Ectodermal cell (in vitro differentiated cells): ENCODE data around the gene ZNF205.

Experiments used
- H3K27ac ChIP-seq: 2 replicates; pipeline ENCODE4 v1.7.0; 2013; ENCODE audit warnings: mild to moderate bottlenecking, low read depth, low read length; ENCODE audit not compliant: insufficient read depth, poor library complexity, severe bottlenecking
- H3K27me3 ChIP-seq: 2 replicates; pipeline ENCODE4 v1.7.0; 2013; ENCODE audit warnings: mild to moderate bottlenecking, low read length; ENCODE audit not compliant: insufficient read depth, control insufficient read depth, poor library complexity, severe bottlenecking
- H3K36me3 ChIP-seq: one replicate; pipeline ENCODE4 v1.7.0; 2013; ENCODE audit warnings: low read length; ENCODE audit not compliant: control insufficient read depth, insufficient read depth
- H3K4me1 ChIP-seq: one replicate; pipeline ENCODE4 v1.7.0; 2013; ENCODE audit warnings: low read length; ENCODE audit not compliant: control insufficient read depth, insufficient read depth
- H3K4me3 ChIP-seq: 2 replicates; pipeline ENCODE4 v1.7.0; 2013; ENCODE audit warnings: low read depth, low read length, control low read depth; ENCODE audit not compliant: insufficient read depth
- H3K9me3 ChIP-seq: 2 replicates; pipeline ENCODE4 v1.7.0; 2013; ENCODE audit warnings: mild to moderate bottlenecking, low read length, moderate library complexity; ENCODE audit not compliant: control insufficient read depth
- WGBS, 2 experiments: methylation state at CpG; one replicate each; pipeline ENCODE4 v1.1.7; 2013; ENCODE audit warnings: missing lambda C conversion rate in 2 of 2; 5-methylcytosine and 5-hydroxymethylcytosine counted together

ZNF205 gene

DNA sequence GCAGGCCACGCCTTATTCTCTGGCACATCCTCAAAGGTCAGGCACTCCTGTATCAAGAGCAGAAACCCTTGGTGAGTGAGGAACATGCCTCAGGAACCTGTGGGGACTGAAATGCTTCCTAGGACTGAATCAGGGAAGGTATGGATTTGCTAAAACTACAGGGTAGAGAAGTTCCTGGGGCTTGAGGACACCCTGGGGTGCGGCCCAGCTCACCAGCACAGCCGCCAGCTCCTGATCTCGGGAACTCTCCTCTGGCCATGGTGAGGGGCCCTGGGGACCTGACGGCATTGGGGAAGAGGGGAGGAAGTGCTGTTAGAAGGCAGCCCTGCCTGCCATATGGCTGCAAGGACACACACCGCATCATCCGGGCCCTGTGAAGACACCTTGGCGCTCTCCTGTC, 20.8 kb upstream of the ZNF205 start:
- Histone ChIP-seq H3K4me1 (peaks cover 10% of the 10 kb centered on the region), H3K27me3 (no peaks in the 10 kb centered on the region), H3K36me3 (no peaks in the 10 kb centered on the region), H3K9me3 (no peaks in the 10 kb centered on the region), H3K4me3 (no peak overlapping the region), H3K27ac (no peak overlapping the region)
- 92 to 93% methylated on average over 8 of the region's 8 CpGs for WGBS, 2 experiments

DNA sequence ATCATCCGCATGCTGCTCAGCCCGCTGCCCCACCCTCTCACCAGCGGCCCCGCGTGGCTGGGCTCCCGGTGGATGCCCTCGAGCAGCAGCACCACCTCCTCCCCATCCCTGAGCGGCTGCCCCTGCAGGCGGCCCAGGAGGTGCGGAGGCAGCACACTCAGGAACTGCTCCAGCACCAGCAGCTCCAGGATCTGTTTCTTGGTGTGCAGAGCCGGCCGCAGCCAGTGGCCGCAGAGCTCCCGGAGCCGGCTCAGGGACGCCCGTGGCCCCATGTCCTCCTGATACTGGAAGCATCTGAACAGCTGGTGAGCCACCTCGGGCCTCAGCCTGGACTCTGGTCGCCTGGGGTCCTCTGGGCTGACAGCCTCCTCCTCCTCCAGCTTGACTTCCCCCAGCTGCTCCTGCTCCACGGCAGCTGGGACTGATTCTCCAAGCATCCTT, 19.9 kb upstream of the ZNF205 start:
- 89 to 92% methylated on average over 20 of the region's 20 CpGs for WGBS, 2 experiments
- Histone ChIP-seq H3K4me3 (no peak overlapping the region), H3K27ac (no peak overlapping the region), H3K4me1 (peaks cover 13% of the 10 kb centered on the region), H3K27me3 (no peaks in the 10 kb centered on the region), H3K9me3 (no peaks in the 10 kb centered on the region), H3K36me3 (no peaks in the 10 kb centered on the region)

DNA sequence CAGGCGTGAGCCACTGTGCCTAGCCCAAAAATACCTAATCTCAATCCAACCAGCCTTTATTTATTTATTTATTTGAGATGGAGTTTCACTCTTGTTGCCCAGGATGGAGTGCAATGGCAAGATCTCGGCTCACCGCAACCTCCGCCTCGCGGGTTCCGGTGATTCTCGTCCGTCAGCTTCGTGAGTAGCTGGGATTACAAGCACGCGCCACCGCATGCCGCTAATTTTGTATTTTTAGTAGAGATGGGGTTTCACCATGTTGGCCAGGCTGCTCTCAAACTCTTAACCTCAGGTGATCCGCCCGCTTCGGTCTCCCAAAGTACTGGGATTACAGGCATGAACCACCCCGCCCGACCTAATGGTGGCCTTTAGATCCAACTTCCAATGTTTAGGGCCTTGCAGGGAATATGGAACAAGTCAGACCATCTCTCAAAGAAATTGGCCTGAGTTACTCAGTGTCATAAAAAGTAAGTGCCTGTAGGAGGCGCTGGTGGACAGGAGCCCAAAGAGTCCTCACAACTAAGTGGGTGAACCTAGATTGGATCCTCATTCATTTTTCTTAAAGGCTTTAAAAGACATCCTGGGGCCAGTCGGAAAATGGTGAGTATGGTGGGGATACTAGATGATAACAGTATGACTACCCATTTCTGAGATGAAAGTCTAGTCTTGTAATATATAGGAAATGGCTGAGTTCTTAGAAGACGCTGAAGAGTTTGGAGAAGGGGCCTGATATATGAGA, 17.9 kb upstream of the ZNF205 start:
- no peak overlapping the region for H3K27ac ChIP-seq
- no peaks in the 10 kb centered on the region for H3K9me3 ChIP-seq
- H3K4me1 ChIP-seq = peaks cover 28% of the 10 kb centered on the region
- H3K27me3 ChIP-seq = peaks cover 16% of the 10 kb centered on the region
- WGBS, 2 experiments = 90 to 92% methylated on average over 22 of the region's 22 CpGs
- no peak overlapping the region for H3K4me3 ChIP-seq
- H3K36me3 ChIP-seq = no peaks in the 10 kb centered on the region

DNA sequence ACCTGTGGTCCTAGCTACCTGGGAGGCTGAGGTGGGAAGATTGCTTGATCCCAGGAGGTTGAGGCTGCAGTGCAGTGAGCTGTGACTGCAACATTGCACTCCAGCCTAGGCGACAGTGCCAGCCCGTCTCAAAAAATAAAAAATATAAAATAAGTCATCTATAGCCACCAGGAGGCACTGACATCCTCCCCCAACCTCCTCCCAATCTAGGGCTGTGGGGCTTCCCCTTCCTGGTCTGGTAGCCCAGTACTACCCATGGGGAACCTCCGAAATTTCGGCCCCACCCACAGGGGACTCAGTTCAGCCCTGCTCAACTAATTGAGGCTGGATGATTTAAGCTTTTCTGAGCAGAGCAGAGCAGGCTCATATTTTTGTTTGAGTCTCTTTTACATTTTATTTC, 16.5 kb upstream of the ZNF205 start:
- Histone ChIP-seq H3K27ac (no peak overlapping the region), H3K36me3 (no peaks in the 10 kb centered on the region), H3K4me3 (no peak overlapping the region), H3K9me3 (no peaks in the 10 kb centered on the region), H3K4me1 (peaks cover 34% of the 10 kb centered on the region), H3K27me3 (peaks cover 20% of the 10 kb centered on the region)
- 88 to 89% methylated on average over 4 of the region's 4 CpGs for WGBS, 2 experiments

DNA sequence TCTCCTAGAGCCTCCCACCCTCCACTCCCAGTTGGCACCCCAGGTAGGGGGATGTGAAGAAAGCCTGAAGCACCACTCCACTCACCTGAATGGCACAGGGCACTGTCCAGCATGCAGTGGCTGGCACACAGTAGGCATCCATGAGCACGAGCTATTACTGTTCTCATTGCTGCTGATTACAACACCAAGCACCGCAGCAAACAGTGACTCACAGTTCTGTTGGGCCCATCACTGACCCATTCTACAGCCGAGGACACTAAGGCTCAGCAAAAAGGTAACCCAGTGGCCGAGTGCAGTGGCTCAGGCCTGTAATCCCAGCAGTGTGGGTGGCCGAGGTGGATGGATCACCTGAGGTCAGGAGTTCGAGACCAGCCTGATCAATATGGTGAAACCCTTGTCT, 16.0 kb upstream of the ZNF205 start:
- Histone ChIP-seq H3K4me3 (no peak overlapping the region), H3K4me1 (peaks cover 37% of the 10 kb centered on the region), H3K36me3 (no peaks in the 10 kb centered on the region), H3K9me3 (no peaks in the 10 kb centered on the region), H3K27me3 (peaks cover 20% of the 10 kb centered on the region), H3K27ac (no peak overlapping the region)
- 93% methylated on average over 6 of the region's 6 CpGs for WGBS, 2 experiments

DNA sequence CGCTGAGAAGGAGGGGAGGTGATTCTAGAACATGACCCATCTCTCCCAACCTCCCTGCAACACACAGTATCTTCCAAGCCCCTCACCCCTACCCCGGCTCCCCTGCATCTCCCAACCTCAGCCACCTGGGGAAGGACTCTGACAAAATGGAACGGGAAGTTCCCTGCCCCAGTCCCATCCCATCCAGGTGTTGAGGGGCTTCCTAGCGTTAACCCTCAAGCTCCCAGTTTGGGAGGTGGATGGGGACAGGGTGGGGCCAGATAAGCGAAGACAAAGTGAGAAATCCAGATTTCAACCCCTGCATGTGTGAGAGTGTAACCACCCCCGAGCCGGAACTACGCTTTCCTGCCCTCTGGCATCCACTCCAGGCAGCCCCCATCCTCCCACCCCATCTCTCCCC, 15.1 kb upstream of the ZNF205 start:
- Histone ChIP-seq H3K36me3 (no peaks in the 10 kb centered on the region), H3K27me3 (peaks cover 20% of the 10 kb centered on the region), H3K4me1 (peaks cover 37% of the 10 kb centered on the region), H3K4me3 (no peak overlapping the region), H3K9me3 (no peaks in the 10 kb centered on the region), H3K27ac (no peak overlapping the region)
- 30 to 35% methylated on average over 7 to 8 of the region's 8 CpGs for WGBS, 2 experiments

DNA sequence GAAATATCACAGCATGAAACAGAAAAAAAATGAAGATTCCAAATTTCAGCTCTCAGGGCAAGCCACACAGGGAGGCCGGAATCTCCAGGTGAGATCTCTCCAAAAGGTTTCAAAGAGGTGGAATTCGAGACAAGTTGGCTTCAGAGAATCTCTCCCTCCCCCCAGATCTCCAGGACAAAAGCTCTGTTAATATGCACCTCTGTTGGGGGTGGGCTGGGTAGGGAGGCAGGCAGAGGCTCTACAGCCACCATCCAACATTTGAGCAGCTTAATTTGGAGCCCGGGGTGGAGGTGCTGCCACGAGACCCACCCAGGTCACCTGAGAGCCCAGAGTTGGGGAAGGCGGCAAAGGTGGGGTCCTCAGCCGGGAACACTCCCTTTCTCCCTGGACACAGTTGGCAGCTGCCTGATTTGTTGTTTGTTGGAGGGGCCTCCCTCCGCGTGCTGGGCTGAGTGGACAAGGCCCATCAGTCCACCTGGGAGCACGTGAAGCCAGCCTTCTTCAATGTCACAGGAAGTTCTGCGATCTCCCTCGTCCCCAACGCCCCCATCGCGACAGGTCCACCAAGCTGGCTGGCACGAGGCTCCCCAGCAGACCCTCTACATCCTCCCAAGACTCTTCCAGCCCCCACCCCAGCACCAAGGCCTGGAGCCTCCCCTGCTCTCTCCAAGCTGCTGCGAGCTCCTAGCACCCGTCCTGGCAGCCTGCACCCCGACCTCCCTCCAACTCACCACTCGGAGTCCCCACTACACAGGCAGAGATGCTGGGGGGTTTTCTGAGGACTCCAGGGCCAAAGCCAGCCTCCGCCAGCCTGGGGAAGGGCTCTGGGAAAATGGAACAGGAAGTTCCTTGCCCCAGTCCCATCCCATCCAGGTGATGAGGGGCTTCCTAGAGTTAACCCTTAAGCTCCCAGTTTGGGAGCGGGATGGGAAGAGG, 13.7 kb upstream of the ZNF205 start, which contains the start of gene ZSCAN10:
TSS of gene ZSCAN10 (minus strand) at position 836 of the 936 bp plus-strand sequence. CDS start 6,357 bp downstream, outside the sequence.
- Histone ChIP-seq H3K9me3 (no peaks in the 10 kb centered on the region), H3K4me1 (peaks cover 37% of the 10 kb centered on the region), H3K27me3 (peaks cover 20% of the 10 kb centered on the region), H3K4me3 (peak within 1 kb of the TSS; percentile 49), H3K27ac (no peak within 1 kb of the TSS), H3K36me3 (no peaks in the 10 kb centered on the region)
- WGBS, 2 experiments = 2 to 4% methylated on average over 20 to 21 of the region's 21 CpGs

DNA sequence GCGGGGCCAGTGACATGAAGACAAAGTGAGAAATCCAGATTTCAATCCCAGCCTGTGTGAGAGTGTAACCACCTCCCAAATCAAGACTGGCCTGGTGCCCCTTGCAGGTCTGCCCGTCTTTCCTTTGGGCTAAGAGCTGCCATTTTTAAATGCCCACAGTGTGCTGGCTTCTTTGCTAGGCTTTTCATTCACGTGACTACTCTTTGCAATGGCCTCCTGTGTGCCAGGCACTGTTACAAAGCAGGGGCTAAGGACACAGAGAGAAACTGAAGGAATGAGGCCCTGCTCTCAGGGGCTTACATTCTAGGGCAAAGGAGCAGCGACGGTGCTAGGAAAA, 13.0 kb upstream of the ZNF205 start:
- peak overlapping the region; percentile 49 for H3K4me3 ChIP-seq
- H3K36me3 ChIP-seq = no peaks in the 10 kb centered on the region
- H3K27me3 ChIP-seq = peaks cover 20% of the 10 kb centered on the region
- no peaks in the 10 kb centered on the region for H3K9me3 ChIP-seq
- WGBS, 2 experiments = 3 to 6% methylated on average over 5 of the region's 5 CpGs
- no peak overlapping the region for H3K27ac ChIP-seq
- peaks cover 37% of the 10 kb centered on the region for H3K4me1 ChIP-seq

DNA sequence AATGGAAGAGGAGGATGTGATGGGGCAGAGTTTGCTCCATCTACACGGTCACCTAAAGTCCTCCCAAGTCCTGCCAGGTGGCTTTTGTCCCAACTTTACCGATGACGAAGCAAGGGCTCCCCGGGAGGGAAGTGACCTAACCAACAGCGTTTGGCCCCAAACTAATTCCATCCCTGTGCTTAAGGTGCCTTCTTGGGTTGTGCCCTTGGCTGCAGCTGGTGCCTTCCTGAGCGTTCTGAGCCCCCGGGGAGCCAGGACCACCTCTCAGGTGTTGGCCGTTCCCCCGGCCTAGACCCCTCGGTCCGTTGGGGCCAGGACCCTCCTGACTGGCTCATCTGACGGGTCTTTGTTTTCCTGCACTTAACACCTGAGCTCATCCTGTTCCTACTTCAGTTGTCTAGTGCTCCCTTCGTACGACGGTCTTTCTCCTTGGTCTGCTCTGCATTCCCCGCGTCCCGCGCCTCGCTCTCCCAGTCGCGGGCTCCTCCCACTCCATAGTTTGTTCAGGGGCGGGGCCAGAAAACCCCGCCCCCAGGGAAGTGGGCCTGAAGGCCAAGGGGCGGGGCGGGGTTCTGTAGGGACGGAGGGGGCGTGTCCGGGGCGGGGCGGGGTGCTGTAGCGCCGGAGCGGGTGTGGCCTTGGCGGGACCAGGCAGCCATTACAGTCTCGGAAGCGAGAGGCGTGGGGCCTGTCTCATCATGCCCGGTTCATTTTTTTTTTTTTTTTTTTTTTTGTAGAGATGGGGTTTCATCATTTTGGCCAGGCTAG, 12.5 kb upstream of the ZNF205 start:
- H3K9me3 ChIP-seq = no peaks in the 10 kb centered on the region
- peaks cover 20% of the 10 kb centered on the region for H3K27me3 ChIP-seq
- 1 to 2% methylated on average over 39 of the region's 39 CpGs for WGBS, 2 experiments
- peak overlapping the region; percentile 49 for H3K4me3 ChIP-seq
- H3K36me3 ChIP-seq = no peaks in the 10 kb centered on the region
- peaks cover 37% of the 10 kb centered on the region for H3K4me1 ChIP-seq
- H3K27ac ChIP-seq = no peak overlapping the region
